GM15510 (cell line): ENCODE measurements around the gene ENSA.

ENCODE experiments used
- POLR2A ChIP-seq: IDR thresholded peaks from 3 replicates; pipeline ENCODE4 v1.6.1; 2011; ENCODE audit warnings: borderline replicate concordance; ENCODE audit not compliant: insufficient read length; ENCODE audit errors: extremely low read depth

Gene ENSA, protein sequence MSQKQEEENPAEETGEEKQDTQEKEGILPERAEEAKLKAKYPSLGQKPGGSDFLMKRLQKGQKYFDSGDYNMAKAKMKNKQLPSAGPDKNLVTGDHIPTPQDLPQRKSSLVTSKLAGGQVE

DNA sequence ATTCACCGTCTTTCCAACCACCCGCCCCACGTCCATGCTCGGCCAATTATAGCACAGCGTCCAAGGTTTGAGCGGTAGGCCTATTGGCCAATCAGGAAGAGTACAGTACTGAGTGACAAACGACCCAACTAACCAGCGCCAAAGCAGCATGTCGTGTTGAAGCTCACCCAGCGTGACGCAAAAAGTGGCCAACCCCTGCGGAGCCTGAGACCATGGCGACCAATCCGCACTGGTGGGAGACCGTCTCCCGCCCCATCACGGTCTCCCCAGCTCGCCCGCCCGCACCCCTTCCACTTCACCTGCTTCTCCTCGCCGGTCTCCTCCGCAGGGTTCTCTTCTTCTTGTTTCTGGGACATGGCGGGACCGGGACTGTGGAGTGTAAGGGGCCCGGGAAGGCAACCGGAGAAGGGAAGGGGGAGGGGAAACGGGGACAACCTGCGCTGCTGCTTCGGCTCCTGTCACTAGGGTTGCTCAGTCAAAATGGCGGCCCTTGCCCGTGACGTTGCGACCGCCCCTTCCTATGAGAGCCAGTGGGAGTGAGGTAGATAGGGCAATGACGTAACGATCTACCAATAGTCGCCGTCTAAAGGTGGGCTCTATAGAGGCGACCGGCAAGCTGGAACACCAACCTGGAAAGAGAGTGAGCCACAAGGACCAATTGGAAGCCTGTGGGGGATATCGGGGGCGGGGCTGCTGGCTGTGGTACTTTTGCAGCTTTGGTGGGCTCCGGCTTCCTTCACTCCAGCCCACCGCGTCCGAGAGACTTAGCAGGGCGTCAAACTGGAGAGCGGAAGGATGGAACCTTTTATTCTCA, at the start of gene ENSA:
Gene ENSA, minus strand, starts transcription at position 498 of the 814 bp plus-strand sequence. Its CDS starts 142 bp downstream, at position 356.
- TF ChIP-seq POLR2A: peak; percentile 59

DNA sequence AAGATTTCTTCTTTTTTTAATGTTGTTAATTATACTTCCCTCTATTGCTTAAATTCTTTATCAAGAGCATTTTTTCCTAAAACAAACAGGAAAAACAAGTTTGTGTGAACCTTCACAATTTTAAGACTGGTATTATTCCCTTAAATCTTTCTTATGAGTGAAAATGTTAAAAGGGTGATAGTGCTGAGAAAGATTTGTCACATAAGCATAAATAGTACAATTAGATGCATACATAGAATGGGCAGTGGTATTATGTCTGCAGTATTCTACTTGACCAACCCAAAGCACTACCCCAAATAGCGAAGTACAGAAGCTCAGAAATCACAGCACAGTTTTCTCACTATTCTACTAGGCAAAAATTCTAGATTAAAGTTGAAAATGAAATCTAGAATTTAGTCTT, 49.6 kb upstream of the ENSA start:
- TF ChIP-seq POLR2A: no peak

DNA sequence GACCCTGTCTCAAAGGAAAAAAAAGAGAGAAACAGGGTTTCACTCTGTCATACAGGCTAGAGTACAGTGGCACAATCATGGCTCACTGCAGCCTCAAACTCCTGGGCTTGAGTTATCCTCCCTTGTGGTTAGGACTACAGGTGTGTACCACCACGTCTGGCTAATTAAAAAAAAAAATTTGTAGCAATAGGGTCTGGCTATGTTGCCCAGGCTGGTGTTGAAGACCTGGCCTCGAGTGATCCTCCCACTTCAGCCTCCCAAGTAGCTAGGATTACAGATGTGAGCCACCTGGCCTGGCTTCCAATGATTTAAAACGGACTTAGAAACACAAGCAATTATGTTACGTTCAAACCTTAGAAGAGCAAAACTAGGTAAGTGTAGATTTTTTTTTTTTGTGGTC, 45.5 kb upstream of the ENSA start:
- TF ChIP-seq POLR2A: no peak

DNA sequence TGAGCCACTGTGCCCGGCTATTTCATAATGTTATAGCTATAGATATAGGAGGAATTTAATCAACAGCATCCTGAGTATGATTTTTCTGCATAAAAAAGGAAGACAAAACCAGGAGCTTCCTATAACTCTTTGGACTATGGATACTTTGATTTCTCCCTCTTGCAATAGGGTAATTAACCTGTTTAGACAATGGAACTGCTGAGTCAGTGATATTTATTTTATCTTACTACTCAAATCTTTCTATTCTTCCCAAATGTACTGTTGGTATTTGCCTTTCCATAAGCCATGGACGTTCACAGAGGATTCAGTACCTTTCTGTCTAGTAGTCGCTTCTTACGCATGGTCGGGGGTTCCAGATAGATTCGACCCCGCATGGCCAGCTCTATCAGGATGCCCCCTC, 33.9 kb upstream of the ENSA start:
- no peak for TF ChIP-seq POLR2A

DNA sequence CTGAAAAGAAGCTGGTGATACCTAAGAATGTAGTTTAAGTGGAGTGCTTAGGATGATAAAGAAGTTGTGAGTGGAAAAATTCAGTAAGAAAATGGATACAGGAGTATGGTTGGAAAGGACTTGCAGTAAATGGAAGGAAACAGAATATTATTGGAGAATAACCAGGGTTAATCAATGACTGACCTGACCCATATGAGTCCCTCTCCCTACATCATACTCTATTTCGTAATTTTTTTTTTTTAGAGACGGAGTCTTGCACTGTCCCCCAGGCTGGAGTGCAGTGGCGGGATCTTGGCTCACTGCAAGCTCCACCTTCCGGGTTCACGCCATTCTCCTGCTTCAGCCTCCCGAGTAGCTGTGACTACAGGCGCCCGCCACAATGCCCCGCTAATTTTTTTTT, 33.4 kb upstream of the ENSA start:
- no peak for TF ChIP-seq POLR2A

DNA sequence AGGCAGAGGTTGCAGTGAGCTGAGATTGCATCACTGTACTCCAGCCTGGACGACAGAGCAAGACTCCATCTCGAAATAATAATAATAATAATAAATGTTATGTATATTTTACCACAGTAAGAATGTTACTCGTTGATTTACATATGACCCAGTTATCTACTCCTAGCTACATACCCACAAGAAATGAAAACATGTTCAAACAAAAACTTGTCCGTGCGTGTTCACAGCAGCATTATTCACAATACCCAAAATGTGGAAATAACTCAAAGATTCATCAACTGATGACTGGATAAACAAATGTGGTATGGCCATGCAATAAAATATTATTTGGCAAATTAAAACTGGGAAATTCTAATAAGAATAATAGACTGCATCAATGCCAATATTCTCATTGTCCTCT, 31.7 kb upstream of the ENSA start:
- no peak for TF ChIP-seq POLR2A

DNA sequence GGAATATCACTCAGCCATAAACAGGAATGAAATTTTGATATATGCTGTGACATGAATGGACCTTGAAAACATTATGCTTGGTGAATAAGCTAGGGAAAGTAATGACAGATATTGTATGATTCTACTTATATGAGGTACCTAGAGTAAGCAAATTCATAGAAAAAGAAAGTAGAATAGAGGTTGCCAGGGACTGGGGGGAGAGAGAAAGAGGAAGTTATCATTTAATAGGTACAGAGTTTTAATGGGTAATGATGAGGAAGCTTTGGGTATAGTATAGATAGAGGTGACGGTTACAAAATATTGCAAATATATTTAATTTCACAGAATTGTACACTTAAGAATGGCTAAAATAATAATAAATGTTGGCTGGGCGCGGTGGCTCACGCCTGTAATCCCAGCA, 31.2 kb upstream of the ENSA start:
- TF ChIP-seq POLR2A: no peak

DNA sequence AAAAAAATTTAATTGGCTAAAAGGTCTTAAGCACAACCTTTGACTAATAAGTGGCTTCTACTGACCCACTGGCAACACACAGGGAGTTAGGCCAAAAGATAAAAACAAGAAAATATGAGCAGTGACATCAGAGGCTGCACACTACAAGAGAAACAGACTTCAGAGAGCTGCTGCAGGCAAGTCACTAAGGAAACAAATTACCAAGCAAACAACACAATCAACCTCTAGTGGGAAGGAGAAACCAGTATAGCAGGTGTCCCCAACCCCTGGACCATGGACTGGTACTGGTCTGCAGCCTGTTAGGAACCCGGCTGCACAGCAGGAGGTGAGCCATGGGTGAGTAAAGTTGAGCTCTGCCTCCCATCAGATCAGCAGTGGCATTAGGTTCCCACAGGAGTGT, 20.8 kb upstream of the ENSA start:
- no peak for TF ChIP-seq POLR2A

DNA sequence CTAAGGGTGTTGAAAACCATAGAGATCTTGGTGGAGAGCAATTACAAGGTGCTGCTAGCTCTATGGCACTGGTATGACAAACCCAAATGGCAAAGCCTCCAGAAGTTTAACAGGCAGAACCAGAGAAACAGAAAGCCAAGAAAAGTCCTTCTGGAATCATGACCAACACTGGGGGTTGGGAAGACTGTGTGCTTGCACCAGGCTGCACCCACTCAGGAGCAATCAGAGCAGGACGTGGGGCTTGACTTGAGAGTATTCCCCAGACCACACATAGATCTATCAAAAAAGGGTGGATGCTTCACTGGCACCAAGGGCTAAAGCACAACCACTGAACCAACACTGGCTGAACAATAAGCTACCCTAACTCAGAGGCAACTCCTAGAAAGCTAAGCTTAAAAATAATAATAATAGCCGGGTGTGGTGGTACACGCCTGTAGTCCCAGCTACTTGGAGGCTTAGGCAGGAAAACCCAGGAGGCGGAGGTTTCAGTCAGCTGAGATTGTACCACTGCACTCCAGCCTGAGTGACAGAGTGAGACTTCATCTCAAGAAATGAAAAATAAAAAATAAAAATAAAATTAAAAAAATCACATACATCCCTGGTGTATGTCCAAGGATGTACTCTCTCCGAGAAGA, 20.1 kb upstream of the ENSA start:
- TF ChIP-seq POLR2A: no peak

DNA sequence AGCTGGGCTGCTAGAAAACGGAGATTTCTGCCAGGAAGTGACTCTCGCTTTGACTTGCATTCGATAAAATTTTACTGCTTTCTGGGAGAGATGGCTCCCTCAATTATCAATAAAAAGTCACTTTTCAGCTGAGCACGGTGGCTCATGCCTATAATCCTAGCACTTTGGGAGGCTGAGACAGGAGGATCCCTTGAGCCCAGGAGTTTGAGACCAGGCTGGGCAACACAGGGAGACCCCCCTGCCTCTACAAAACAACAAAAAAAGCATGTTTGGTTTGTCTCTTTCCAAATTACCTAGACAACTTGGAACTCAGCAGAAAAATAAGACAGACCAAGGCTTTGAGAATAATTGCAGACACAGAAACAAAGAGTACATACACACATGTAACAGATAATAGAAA, 12.9 kb upstream of the ENSA start:
- no peak for TF ChIP-seq POLR2A

DNA sequence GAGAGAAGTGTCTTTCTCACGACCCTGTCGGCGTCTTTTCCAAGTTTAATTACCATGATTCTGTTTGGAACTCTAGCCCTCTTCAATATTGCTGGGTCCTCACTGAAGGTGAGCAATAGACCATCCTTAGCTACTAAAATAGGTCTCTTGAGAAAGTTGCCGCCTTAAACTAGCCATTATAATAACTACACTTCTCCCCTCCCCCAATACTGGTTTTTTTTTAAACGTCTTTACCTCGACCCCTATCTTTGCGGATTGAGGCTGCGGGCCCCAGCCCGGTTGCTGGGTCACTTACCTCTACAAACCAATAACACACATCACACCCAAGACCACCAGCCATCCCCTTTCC, 672 bp downstream of the ENSA start:
- no peak for TF ChIP-seq POLR2A

DNA sequence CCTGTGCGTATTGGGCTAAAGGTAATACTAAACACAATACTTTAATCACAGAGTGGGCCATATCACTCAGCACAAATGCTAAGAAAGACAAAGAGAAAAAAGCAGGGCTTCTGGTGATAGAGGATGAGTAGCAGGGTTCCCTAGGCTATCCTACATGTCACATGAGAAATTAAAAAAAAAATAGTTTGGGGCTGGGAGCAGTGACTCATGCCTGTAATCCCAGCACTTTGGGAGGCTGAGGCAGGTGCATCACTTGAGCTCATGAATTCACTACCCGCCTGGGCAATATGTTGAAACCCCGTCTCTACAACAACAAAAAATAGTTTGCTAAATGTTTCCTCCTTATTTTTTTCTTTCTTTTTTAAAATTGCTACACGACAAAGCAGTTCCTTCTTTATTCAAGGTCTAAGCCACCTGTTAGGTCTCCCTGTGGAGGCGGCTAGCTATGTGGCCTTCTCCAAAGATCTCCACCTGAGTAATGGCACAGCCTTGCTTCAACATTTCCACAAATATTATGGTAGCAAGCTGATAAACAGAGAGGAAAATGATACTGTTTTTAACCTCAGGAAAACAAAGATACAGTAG, 1.5 kb downstream of the ENSA start:
- TF ChIP-seq POLR2A: no peak

DNA sequence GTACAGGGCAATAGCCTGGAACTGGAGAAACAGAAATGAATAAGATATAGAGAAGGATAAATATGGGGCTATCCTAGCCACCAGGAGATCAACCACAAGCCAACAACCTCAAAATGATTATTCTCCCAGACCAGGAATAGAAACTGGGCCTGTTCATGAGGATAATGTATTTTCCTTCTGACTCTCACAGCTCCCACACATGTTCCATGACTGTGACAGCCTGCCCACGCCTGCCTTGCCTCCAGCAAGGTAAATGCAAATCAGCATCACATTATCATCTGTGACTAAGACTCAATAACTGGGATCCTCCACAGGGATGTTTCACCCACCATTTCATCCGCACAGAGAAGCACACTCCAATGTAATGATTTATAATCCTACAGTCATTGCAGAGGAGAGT, 3.3 kb downstream of the ENSA start:
- no peak for TF ChIP-seq POLR2A

DNA sequence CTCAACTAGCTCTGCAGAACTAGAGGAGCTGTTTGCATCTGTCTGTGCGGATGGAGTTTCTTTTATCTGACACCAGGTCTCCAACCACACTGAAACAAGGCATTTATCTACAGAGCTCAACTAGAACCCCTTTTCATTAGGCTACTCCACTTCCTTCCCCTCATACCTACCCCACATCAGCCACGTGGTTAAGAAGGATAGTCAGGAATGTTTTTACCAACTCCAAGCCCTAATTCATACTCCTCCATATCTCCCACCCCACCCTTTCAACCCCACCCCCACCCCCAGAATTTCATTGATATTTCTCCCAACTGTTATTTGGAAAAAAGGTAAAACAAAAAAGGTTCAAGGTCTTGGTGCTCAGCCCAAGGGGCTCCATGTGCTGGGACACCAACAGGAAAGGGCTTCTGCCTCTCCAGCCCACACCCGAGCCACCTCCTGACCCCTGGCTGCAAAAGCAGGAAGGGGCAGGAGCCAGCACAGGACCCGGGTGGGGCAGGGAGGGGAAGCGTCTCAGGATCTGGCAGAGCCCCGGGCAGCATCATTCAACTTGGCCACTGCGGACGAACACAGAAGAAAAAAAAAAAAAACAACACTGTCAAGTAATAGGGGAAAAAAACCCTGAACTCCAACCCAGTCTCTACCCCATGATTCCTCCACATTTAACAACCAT, 7.0 kb downstream of the ENSA start:
- TF ChIP-seq POLR2A: no peak
